ENCODE data around the gene TMTC2.
"Not testable (repeated sequence)": the region's sequence is repeated elsewhere in the genome, so short reads cannot be mapped to it uniquely, and the experiment has no call there.

The TMTC2 gene

GRCh38 chr12:82728710-82729109, 42.0 kb downstream of the TMTC2 start:
- DNase-seq (ENCODE audit: low spot score), result no peak

GRCh38 chr12:82730953-82731459, 44.3 kb downstream of the TMTC2 start:
- peak; percentile 26 for DNase-seq (ENCODE audit: low spot score)

GRCh38 chr12:82740129-82741000, 53.7 kb downstream of the TMTC2 start:
- DNase-seq (ENCODE audit: low spot score), result no peak

GRCh38 chr12:82745063-82745674, 58.5 kb downstream of the TMTC2 start:
- DNase-seq (ENCODE audit: low spot score), result no peak

- no peak for DNase-seq (ENCODE audit: low spot score)
Measured at GRCh38 chr12:82745807-82746206, 59.1 kb downstream of the TMTC2 start.

- no peak for DNase-seq (ENCODE audit: low spot score)
Measured at GRCh38 chr12:82746668-82747067, 60.0 kb downstream of the TMTC2 start.

GRCh38 chr12:82749015-82749414, 62.3 kb downstream of the TMTC2 start:
- no peak for DNase-seq (ENCODE audit: low spot score)

GRCh38 chr12:82754856-82755255, 68.2 kb downstream of the TMTC2 start:
- DNase-seq (ENCODE audit: low spot score), result no peak

- DNase-seq (ENCODE audit: low spot score), result no peak
Measured at GRCh38 chr12:82756303-82756702, 69.6 kb downstream of the TMTC2 start.

GRCh38 chr12:82757059-82757458, 70.4 kb downstream of the TMTC2 start:
- no peak for DNase-seq (ENCODE audit: low spot score)

GRCh38 chr12:82757656-82758055, 71.0 kb downstream of the TMTC2 start:
- no peak for DNase-seq (ENCODE audit: low spot score)

- no peak for DNase-seq (ENCODE audit: low spot score)
Measured at GRCh38 chr12:82758749-82759330, 72.1 kb downstream of the TMTC2 start.

GRCh38 chr12:82760423-82760822, 73.7 kb downstream of the TMTC2 start:
- DNase-seq (ENCODE audit: low spot score), result no peak

- DNase-seq (ENCODE audit: low spot score), result not testable (repeated sequence)
Measured at GRCh38 chr12:82765206-82765605, 78.5 kb downstream of the TMTC2 start.

GRCh38 chr12:82765971-82766705, 79.4 kb downstream of the TMTC2 start:
- no peak for DNase-seq (ENCODE audit: low spot score)

- no peak for DNase-seq (ENCODE audit: low spot score)
Measured at GRCh38 chr12:82774666-82775065, 88.0 kb downstream of the TMTC2 start.

GRCh38 chr12:82780517-82780916, 93.8 kb downstream of the TMTC2 start:
- DNase-seq (ENCODE audit: low spot score), result no peak

- DNase-seq (ENCODE audit: low spot score), result no peak
Measured at GRCh38 chr12:82781309-82781997, 94.7 kb downstream of the TMTC2 start.

GRCh38 chr12:82783435-82783834, 96.7 kb downstream of the TMTC2 start:
- no peak for DNase-seq (ENCODE audit: low spot score)

GRCh38 chr12:82787016-82787415, 100.3 kb downstream of the TMTC2 start:
- no peak for DNase-seq (ENCODE audit: low spot score)

GRCh38 chr12:82788594-82788993, 101.9 kb downstream of the TMTC2 start:
- DNase-seq (ENCODE audit: low spot score), result no peak

GRCh38 chr12:82789674-82790073, 103.0 kb downstream of the TMTC2 start:
- no peak for DNase-seq (ENCODE audit: low spot score)
